GM10248 (cell line): ENCODE data around the gene XPA.

ENCODE experiments used
- CTCF ChIA-PET: fragments of 300-600 bp; sonication (Branson Sonifier 250); formaldehyde crosslinking; extraction: SDS; loops from one replicate; lab custom pipeline; 2021; ENCODE audit warnings: antibody characterized with exemption; lab: Yijun Ruan, JAX
- POLR2A ChIA-PET: fragments of 350-650 bp; sonication (Branson Sonifier 250); formaldehyde crosslinking; extraction: SDS; loops from one replicate; lab custom pipeline; 2020; ENCODE audit warnings: antibody characterized with exemption; lab: Yijun Ruan, JAX
- DNase-seq: peaks from one replicate; pipeline ENCODE4 v3.0.0; 2012; ENCODE audit errors: extremely low spot score
- TF ChIP-seq, protein P1 (sequence below): IDR thresholded peaks from 2 replicates; pipeline ENCODE4 v1.5.1; 2012; ENCODE audit warnings: mild to moderate bottlenecking, low read depth; ENCODE audit errors: extremely low read depth, missing control alignments, control extremely low read depth

Gene XPA

DNA sequence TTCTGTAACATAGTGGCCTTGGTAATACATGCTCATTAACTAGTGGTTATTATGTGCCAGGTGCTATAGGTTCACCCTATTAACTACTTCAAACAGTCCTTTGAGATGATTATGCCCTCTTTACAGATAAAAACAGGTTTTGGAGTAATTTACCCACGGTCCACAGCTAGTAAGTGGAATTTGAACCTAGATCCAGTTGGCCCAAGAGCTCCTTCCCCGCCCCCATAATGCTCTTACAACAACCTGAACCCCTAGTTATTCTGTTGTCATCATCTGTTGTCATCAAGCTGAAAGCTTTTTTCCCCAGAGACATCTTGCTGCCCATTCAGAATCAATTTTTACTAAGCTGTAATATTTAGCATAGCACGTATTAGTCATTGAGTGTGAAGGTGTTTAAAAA is 23.2 kb downstream of the XPA start:
- ChIA-PET POLR2A (no interaction called here), CTCF (interaction anchor here (1.0 to 3.3 kb wide), 2 partner anchors 14 to 28 kb away, joined by 3 to 11 read pairs; no protein-coding TSS in a partner anchor)
- TF ChIP-seq, protein P1, sequence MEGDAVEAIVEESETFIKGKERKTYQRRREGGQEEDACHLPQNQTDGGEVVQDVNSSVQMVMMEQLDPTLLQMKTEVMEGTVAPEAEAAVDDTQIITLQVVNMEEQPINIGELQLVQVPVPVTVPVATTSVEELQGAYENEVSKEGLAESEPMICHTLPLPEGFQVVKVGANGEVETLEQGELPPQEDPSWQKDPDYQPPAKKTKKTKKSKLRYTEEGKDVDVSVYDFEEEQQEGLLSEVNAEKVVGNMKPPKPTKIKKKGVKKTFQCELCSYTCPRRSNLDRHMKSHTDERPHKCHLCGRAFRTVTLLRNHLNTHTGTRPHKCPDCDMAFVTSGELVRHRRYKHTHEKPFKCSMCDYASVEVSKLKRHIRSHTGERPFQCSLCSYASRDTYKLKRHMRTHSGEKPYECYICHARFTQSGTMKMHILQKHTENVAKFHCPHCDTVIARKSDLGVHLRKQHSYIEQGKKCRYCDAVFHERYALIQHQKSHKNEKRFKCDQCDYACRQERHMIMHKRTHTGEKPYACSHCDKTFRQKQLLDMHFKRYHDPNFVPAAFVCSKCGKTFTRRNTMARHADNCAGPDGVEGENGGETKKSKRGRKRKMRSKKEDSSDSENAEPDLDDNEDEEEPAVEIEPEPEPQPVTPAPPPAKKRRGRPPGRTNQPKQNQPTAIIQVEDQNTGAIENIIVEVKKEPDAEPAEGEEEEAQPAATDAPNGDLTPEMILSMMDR = no peak
- DNase-seq = no peak

DNA sequence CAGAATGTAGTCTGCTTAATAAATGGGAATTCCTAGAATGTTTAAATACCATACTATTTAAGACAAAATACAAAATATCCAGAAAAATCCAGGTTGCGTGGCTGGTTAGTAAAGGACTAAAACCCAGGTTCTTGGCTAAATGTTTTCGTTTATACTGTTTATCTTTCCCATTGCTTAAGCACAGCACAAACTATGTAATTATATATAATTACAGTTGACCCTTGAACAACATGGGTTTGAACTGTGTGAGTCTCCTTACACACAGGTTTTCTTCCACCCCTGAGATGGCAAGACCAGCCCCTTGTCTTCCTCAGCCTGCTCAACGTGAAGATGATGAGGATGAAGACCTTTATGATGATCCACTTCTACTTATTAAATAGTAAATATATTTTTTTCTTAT is 24.7 kb downstream of the XPA start:
- ChIA-PET POLR2A (no interaction called here), CTCF (interaction anchor here (0.9 to 3.3 kb wide), 3 partner anchors 9 to 218 kb away, joined by 3 to 11 read pairs (median 3); no protein-coding TSS in a partner anchor)
- TF ChIP-seq, protein P1 = no peak
- DNase-seq = no peak

DNA sequence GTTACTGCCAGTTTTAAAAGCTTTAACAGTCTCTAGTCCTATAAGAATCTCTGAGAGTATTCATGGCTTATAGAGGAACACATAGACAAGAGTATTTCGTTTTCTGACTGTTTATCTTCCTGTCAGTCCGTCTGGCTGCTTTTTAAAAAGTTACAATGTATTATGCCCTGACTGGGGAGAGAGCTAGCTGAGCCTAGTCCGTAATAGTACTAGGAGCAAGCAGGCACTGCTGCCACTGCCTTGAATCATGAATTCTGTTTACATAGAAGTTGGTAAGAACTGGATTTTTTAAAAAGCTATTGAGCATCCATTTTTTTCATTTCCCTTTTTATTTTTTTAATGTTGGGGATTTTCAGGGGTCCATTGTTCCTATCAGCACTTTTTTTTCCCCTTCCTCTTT is 26.6 kb downstream of the XPA start:
- DNase-seq = no peak
- CTCF ChIA-PET = interaction anchor here (0.7 to 1.4 kb wide), 5 partner anchors 14 to 202 kb away, joined by 3 read pairs; no protein-coding TSS in a partner anchor
- TF ChIP-seq, protein P1 = no peak
- POLR2A ChIA-PET = no interaction called here

DNA sequence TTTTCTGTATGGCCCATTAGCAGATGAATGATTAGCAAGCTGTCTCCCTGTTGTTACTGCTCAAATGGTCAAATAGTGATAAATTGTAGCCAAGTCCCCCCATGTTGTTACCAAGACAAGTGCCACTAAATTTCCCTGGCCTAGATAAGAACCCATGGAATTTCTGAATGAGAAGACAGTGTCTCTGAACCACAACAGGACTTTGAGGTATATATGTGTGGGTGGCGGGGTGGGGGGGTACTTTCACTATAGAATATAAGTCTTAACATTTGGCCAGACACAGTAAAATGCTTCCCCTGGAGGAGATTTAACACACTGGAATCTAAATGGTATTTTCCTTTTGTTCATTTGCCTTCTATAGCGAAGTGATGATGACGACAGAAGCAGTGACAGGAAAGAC is 28.7 kb downstream of the XPA start:
- TF ChIP-seq, protein P1 = no peak
- CTCF ChIA-PET = no interaction called here
- POLR2A ChIA-PET = no interaction called here
- DNase-seq = no peak

DNA sequence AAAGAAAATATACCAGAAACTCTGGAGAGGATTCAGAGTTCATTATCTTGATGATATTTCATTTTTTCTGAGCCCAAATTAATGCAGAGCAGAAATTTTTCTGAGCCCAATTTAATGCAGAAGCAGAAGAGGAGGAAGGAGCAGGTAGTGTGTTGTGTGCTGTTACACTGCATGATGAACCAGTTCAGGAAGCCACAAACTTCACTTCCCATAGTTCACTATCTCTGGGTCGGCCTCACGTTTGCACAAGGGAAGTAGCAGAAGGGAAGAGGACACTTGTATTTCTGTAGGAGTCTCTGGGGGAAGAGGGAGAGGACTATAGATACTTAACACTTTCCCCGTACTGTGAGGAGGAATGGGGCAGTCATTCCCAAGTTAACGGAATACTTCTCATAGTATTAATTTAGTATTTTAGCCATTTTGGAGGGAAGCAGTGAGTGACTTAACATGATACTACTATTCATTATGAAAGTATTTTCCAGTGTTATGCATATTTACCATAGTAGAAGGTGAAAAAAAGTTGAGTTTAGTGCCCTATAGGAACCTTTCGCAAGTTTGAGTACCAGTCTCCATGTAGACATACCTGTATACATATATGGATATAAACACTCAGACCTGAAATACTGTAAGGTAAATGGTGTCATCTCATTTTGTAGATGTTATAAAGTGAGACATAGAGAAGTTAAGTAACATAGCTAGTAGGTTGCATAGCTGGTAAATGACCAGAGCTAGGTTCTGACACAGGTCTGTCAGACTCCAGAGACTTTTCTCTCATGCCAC is 30.0 kb downstream of the XPA start:
- ChIA-PET CTCF (interaction anchor here (0.9 to 1.6 kb wide), 4 partner anchors 11 to 197 kb away, joined by 3 to 5 read pairs (median 4); no protein-coding TSS in a partner anchor), POLR2A (no interaction called here)
- no peak for DNase-seq
- TF ChIP-seq, protein P1 = no peak

DNA sequence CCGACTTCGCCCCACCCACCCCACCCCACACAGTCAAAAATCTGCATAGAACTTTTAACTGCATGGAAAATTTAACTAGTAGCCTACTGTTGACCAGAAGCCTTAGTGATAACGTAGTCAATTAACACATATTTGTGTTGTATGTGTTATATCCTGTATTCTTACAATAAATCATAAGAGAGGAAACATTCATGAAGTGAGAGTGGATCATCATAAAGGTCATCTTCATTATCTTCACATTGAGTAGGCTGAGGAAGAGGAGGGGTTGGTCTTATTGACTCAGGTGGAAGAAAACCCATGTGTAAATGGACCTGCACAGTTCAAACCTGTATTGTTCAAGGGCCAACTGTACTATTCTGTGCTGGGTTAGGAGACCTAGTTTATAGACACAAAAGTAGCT is 31.4 kb downstream of the XPA start:
- TF ChIP-seq, protein P1 = no peak
- no peak for DNase-seq
- CTCF ChIA-PET = no interaction called here
- POLR2A ChIA-PET = no interaction called here
